GM23338 (cell line): ENCODE measurements around the gene DRC7. TPM values are rescaled to one million over a fixed set of nuclear protein-coding genes. Genes with fewer than 3 reads are reported as not detected.

Experiments used
- ATAC-seq: fragments of 200-7000 bp; cut with Tn5 transposase; 3 replicates; pipeline ENCODE4 v1.9.1; 2020
- DNase-seq: peaks from one replicate; pipeline ENCODE4 v3.0.0-alpha.2; 2015; ENCODE audit warnings: low spot score
- H2AFZ ChIP-seq: fragments of 200-600 bp; sonication (generic); 2 replicates; pipeline ENCODE4 v1.8.0; 2016; ENCODE audit warnings: antibody characterized with exemption, mild to moderate bottlenecking, moderate library complexity
- H3F3A ChIP-seq: fragments of 200-600 bp; sonication (generic); replicated peaks from 2 replicates; pipeline ENCODE4 v1.8.0; 2017; ENCODE audit warnings: antibody characterized with exemption, mixed run types, low read depth
- H3K27ac ChIP-seq: fragments of 200-600 bp; sonication (generic); 2 replicates; pipeline ENCODE4 v1.6.1; 2016; ENCODE audit warnings: low read depth
- H3K27me3 ChIP-seq: fragments of 200-600 bp; sonication (generic); 2 replicates; pipeline ENCODE4 v1.8.0; 2016; ENCODE audit warnings: mild to moderate bottlenecking, mixed run types, moderate library complexity; ENCODE audit not compliant: insufficient read depth
- H3K36me3 ChIP-seq: fragments of 200-600 bp; sonication (generic); 2 replicates; pipeline ENCODE4 v1.8.0; 2016; ENCODE audit warnings: mild to moderate bottlenecking; ENCODE audit not compliant: insufficient read depth
- H3K4me1 ChIP-seq: fragments of 200-600 bp; sonication (generic); 2 replicates; pipeline ENCODE4 v1.8.0; 2016; ENCODE audit warnings: mild to moderate bottlenecking, moderate library complexity; ENCODE audit not compliant: insufficient read depth
- H3K4me2 ChIP-seq: fragments of 200-600 bp; sonication (generic); 2 replicates; pipeline ENCODE4 v1.7.1; 2017; ENCODE audit warnings: mixed run types
- H3K4me3 ChIP-seq: fragments of 200-600 bp; sonication (generic); 2 replicates; pipeline ENCODE4 v1.6.1; 2016; ENCODE audit warnings: mixed run types
- H3K79me2 ChIP-seq: fragments of 200-600 bp; sonication (generic); replicated peaks from 2 replicates; pipeline ENCODE4 v1.8.0; 2017; ENCODE audit warnings: mild to moderate bottlenecking; ENCODE audit not compliant: insufficient read depth
- H3K9me2 ChIP-seq: fragments of 200-600 bp; sonication (generic); 2 replicates; pipeline ENCODE4 v1.8.0; 2017; ENCODE audit not compliant: insufficient read depth
- H4K20me1 ChIP-seq: fragments of 200-600 bp; sonication (generic); replicated peaks from 2 replicates; pipeline ENCODE4 v1.8.0; 2017; ENCODE audit warnings: mild to moderate bottlenecking; ENCODE audit not compliant: insufficient read depth
- H3K27ac Mint-ChIP-seq: 2 replicates; pipeline ENCODE4 v1.8.0; 2020; ENCODE audit warnings: inconsistent platforms, mild to moderate bottlenecking, moderate library complexity, mixed read lengths
- H3K27me3 Mint-ChIP-seq: 3 replicates; pipeline ENCODE4 v1.8.0; 2022; ENCODE audit warnings: low read depth, mild to moderate bottlenecking, moderate library complexity, mixed read lengths, inconsistent platforms; ENCODE audit not compliant: insufficient read depth, poor library complexity
- H3K36me3 Mint-ChIP-seq: 3 replicates; pipeline ENCODE4 v1.8.0; 2021; ENCODE audit warnings: low read depth, mild to moderate bottlenecking, inconsistent platforms, moderate library complexity, mixed read lengths
- H3K4me1 Mint-ChIP-seq: 3 replicates; pipeline ENCODE4 v1.8.0; 2020; ENCODE audit warnings: mild to moderate bottlenecking, inconsistent platforms, mixed read lengths
- H3K4me3 Mint-ChIP-seq: 3 replicates; pipeline ENCODE4 v1.8.0; 2021; ENCODE audit warnings: moderate library complexity, mild to moderate bottlenecking, inconsistent platforms, mixed read lengths
- H3K9me3 Mint-ChIP-seq: 3 replicates; pipeline ENCODE4 v1.8.0; 2020; ENCODE audit warnings: moderate library complexity, mild to moderate bottlenecking, inconsistent platforms, mixed read lengths
- CREB1 ChIP-seq: fragments of 250-450 bp; sonication (Bioruptor Pico); IDR thresholded peaks from 2 replicates; pipeline ENCODE4 v1.5.0; 2020; ENCODE audit warnings: low read depth, mild to moderate bottlenecking, moderate library complexity
- EZH2phosphoT487 ChIP-seq: fragments of 200-600 bp; sonication (generic); IDR thresholded peaks from one replicate; pipeline ENCODE4 v1.8.1; 2018; ENCODE audit warnings: antibody characterized with exemption; ENCODE audit not compliant: unreplicated experiment
- JUNB ChIP-seq: IDR thresholded peaks from one replicate; pipeline ENCODE4 v1.6.1; 2016; ENCODE audit warnings: antibody characterized with exemption; ENCODE audit not compliant: unreplicated experiment
- NANOG ChIP-seq: IDR thresholded peaks from 2 replicates; pipeline ENCODE4 v1.6.1; 2016; ENCODE audit warnings: antibody characterized with exemption, borderline replicate concordance
- POLR2AphosphoS5 ChIP-seq: IDR thresholded peaks from 2 replicates; pipeline ENCODE4 v1.6.1; 2016; ENCODE audit warnings: antibody characterized with exemption, low read depth
- STAT1 ChIP-seq: IDR thresholded peaks from one replicate; pipeline ENCODE4 v1.6.1; 2016; ENCODE audit warnings: antibody characterized with exemption; ENCODE audit not compliant: unreplicated experiment
- ZNF114 ChIP-seq: fragments of 250-450 bp; sonication (Bioruptor Pico); IDR thresholded peaks from 2 replicates; pipeline ENCODE4 v1.5.0; 2020; ENCODE audit warnings: mild to moderate bottlenecking, moderate library complexity
- ZNF331 ChIP-seq: fragments of 250-450 bp; sonication (Bioruptor Pico); IDR thresholded peaks from 2 replicates; pipeline ENCODE4 v1.5.0; 2020; ENCODE audit warnings: low read depth, mild to moderate bottlenecking, moderate library complexity
- polyA plus RNA-seq: library from polyadenylated mRNA; unstranded; fragments of >200 nt; fragmentation: Nextera tagmentation; extraction: Ambion mirVana; gene quantifications from 2 replicates; pipeline ENCODE4 v1.2.1, GENCODE V29; 2016
- total RNA-seq: library from RNA; depleted of rRNA; stranded (reverse); fragments of >200 nt; shearing (Covaris generic); gene quantifications from 2 replicates; pipeline ENCODE4 v1.2.3, GENCODE V29; 2014
- TF ChIP-seq, protein P1 (sequence below): IDR thresholded peaks from one replicate; pipeline ENCODE4 v1.6.1; 2018; ENCODE audit warnings: antibody characterized with exemption; ENCODE audit not compliant: unreplicated experiment
- TF ChIP-seq, protein P2 (sequence below): IDR thresholded peaks from 2 replicates; pipeline ENCODE4 v1.6.1; 2016; ENCODE audit warnings: antibody characterized with exemption
- TF ChIP-seq, protein P3 (sequence below), 2 experiments: fragments of 200-600 bp in 1 of 2; sonication (generic) in 1 of 2; conservative IDR thresholded peaks; 2 replicates each; pipeline versions ENCODE4 v1.5.1 to v1.6.1; 2016 to 2017; ENCODE audit warnings: antibody characterized with exemption in 2 of 2, low read depth in 2 of 2, mild to moderate bottlenecking in 2 of 2, moderate library complexity in 1 of 2

The DRC7 gene
- total and polyA plus RNA-seq, 2 experiments from 2014 or later, result not detected

DNA sequence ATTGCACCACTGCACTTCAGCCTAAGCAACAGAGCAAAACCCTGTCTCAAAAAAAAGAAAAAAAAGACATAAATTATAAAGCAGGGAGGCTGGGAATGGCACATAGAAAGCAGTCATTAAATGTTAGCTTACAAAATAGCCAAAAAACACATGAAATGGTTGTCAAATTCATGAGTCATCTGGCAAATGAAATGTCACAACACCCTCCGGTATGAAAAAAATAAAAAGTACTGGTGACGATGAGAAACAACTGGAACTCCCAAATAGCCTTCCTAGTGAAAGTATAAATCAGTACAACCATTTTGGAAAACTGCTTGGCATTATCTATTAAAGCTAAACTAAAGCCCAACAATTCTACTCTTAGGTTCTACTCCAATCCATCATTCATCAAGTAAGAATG, 37.4 kb downstream of the DRC7 start (continued):
- TF ChIP-seq POLR2AphosphoS5, result no peak
- no peak for TF ChIP-seq JUNB
- TF ChIP-seq, protein P1, sequence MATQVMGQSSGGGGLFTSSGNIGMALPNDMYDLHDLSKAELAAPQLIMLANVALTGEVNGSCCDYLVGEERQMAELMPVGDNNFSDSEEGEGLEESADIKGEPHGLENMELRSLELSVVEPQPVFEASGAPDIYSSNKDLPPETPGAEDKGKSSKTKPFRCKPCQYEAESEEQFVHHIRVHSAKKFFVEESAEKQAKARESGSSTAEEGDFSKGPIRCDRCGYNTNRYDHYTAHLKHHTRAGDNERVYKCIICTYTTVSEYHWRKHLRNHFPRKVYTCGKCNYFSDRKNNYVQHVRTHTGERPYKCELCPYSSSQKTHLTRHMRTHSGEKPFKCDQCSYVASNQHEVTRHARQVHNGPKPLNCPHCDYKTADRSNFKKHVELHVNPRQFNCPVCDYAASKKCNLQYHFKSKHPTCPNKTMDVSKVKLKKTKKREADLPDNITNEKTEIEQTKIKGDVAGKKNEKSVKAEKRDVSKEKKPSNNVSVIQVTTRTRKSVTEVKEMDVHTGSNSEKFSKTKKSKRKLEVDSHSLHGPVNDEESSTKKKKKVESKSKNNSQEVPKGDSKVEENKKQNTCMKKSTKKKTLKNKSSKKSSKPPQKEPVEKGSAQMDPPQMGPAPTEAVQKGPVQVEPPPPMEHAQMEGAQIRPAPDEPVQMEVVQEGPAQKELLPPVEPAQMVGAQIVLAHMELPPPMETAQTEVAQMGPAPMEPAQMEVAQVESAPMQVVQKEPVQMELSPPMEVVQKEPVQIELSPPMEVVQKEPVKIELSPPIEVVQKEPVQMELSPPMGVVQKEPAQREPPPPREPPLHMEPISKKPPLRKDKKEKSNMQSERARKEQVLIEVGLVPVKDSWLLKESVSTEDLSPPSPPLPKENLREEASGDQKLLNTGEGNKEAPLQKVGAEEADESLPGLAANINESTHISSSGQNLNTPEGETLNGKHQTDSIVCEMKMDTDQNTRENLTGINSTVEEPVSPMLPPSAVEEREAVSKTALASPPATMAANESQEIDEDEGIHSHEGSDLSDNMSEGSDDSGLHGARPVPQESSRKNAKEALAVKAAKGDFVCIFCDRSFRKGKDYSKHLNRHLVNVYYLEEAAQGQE, result no peak
- no peak for TF ChIP-seq ZNF331 (CRISPR knock-in tag)
- no peak for TF ChIP-seq STAT1
- TF ChIP-seq, protein P2, sequence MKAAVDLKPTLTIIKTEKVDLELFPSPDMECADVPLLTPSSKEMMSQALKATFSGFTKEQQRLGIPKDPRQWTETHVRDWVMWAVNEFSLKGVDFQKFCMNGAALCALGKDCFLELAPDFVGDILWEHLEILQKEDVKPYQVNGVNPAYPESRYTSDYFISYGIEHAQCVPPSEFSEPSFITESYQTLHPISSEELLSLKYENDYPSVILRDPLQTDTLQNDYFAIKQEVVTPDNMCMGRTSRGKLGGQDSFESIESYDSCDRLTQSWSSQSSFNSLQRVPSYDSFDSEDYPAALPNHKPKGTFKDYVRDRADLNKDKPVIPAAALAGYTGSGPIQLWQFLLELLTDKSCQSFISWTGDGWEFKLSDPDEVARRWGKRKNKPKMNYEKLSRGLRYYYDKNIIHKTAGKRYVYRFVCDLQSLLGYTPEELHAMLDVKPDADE, result no peak
- TF ChIP-seq, protein P3, sequence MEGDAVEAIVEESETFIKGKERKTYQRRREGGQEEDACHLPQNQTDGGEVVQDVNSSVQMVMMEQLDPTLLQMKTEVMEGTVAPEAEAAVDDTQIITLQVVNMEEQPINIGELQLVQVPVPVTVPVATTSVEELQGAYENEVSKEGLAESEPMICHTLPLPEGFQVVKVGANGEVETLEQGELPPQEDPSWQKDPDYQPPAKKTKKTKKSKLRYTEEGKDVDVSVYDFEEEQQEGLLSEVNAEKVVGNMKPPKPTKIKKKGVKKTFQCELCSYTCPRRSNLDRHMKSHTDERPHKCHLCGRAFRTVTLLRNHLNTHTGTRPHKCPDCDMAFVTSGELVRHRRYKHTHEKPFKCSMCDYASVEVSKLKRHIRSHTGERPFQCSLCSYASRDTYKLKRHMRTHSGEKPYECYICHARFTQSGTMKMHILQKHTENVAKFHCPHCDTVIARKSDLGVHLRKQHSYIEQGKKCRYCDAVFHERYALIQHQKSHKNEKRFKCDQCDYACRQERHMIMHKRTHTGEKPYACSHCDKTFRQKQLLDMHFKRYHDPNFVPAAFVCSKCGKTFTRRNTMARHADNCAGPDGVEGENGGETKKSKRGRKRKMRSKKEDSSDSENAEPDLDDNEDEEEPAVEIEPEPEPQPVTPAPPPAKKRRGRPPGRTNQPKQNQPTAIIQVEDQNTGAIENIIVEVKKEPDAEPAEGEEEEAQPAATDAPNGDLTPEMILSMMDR (conservative IDR thresholded peaks at IDR 0.05; ENCODE audit: low read depth in 2 of 2), result no peak
- no peak for TF ChIP-seq CREB1
- no peak for TF ChIP-seq EZH2phosphoT487

DNA sequence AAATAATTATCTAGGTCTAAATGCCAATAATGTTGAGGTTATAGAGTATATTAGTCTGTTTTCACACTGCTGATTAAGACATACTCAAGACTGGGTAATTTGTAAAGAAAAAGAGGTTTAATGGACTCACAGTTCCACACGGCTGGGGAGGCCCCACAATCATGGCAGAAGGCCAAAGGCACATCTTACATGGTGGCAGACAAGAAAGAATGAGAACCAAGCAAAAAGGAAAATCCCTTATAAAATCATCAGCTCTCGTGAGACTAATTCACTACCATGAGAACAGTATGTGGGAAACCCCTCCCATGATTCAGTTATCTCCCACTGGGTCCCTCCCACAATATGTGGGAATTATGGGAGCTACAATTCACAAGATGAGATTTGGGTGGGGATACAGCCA, 38.1 kb downstream of the DRC7 start:
- Histone ChIP-seq H3K4me1 (peaks cover 8% of the 10 kb centered on the region; the same call in 1 of the 2 replicates), H3F3A (no peaks in the 10 kb centered on the region), H3K79me2 (peaks cover 6% of the 10 kb centered on the region), H3K4me2 (no peak overlapping the region), H4K20me1 (no peaks in the 10 kb centered on the region), H3K27ac (no peak overlapping the region), H2AFZ (no peak overlapping the region), H3K36me3 (no peaks in the 10 kb centered on the region), H3K9me2 (no peaks in the 10 kb centered on the region), H3K4me3 (no peak overlapping the region), H3K27me3 (no peaks in the 10 kb centered on the region)
- H3K9me3 Mint-ChIP-seq, result no peaks in the 10 kb centered on the region; the same call in 2 of the 3 replicates
- peaks cover 11% of the 10 kb centered on the region for H3K4me1 Mint-ChIP-seq
- H3K36me3 Mint-ChIP-seq, result peaks cover 11% of the 10 kb centered on the region
- ATAC-seq (no peak), DNase-seq (no peak)
- H3K4me3 Mint-ChIP-seq, result no peak overlapping the region
- H3K27ac Mint-ChIP-seq, result no peak overlapping the region
- peaks cover 11% of the 10 kb centered on the region for H3K27me3 Mint-ChIP-seq
- TF ChIP-seq, protein P3 (conservative IDR thresholded peaks at IDR 0.05; ENCODE audit: low read depth in 2 of 2), result no peak
- no peak for TF ChIP-seq ZNF114
- no peak for TF ChIP-seq NANOG
- no peak for TF ChIP-seq STAT1
